Esophagus (tissue), 2 donors: Measurements from ENCODE around the gene CACNA2D3. TPM values are rescaled to one million over a fixed set of nuclear protein-coding genes. Genes with fewer than 3 reads are reported as not detected.
A peak's percentile ranks its signal among the peaks of the same experiment; 100 is the strongest.

Source experiments
- H3K27ac ChIP-seq, 2 donors: one replicate each; pipeline ENCODE4 v1.5.1; 2013; ENCODE audit warnings: low read depth in 2 of 2, mild to moderate bottlenecking in 2 of 2, inconsistent platforms in 1 of 2, low read length in 1 of 2, moderate library complexity in 1 of 2
- H3K27me3 ChIP-seq, 2 donors: one replicate each; pipeline ENCODE4 v1.6.1; 2013; ENCODE audit warnings: low read length in 2 of 2, control low read depth in 1 of 2, mild to moderate bottlenecking in 1 of 2; ENCODE audit not compliant: insufficient read depth in 2 of 2, control insufficient read depth in 1 of 2
- H3K36me3 ChIP-seq, 2 donors: one replicate each; pipeline ENCODE4 v1.6.1; 2013; ENCODE audit warnings: low read length in 1 of 2; ENCODE audit not compliant: control insufficient read depth in 2 of 2, insufficient read depth in 2 of 2
- H3K4me1 ChIP-seq, 2 donors: one replicate each; pipeline ENCODE4 v1.6.1; 2013; ENCODE audit warnings: low read length in 1 of 2; ENCODE audit not compliant: control insufficient read depth in 2 of 2, insufficient read depth in 2 of 2
- H3K4me3 ChIP-seq, 2 donors: one replicate each; pipeline ENCODE4 v1.5.1; 2013; ENCODE audit warnings: low read length in 2 of 2, mild to moderate bottlenecking in 2 of 2, low read depth in 1 of 2, moderate library complexity in 1 of 2
- H3K9me3 ChIP-seq, 2 donors: one replicate each; pipeline ENCODE4 v1.6.1; 2013; ENCODE audit warnings: mild to moderate bottlenecking in 2 of 2, low read depth in 1 of 2, low read length in 1 of 2, moderate library complexity in 1 of 2; ENCODE audit not compliant: control insufficient read depth in 2 of 2, insufficient read depth in 1 of 2
- WGBS, 2 donors: extraction: QIAGEN DNeasy Blood & Tissue Kit; methylation state at CpG; one replicate each; pipeline ENCODE4 v1.1.7; 2013; 5-methylcytosine and 5-hydroxymethylcytosine counted together
- polyA plus RNA-seq, 2 donors: library from polyadenylated mRNA; stranded (reverse); fragments of 200-250 nt; gene quantifications; one replicate each; pipeline ENCODE4 v1.2.3, GENCODE V29; 2013
- donor health status: healthy with polysubstance abuse.
- donor health status: Bipolar disorder and iron deficiency.

CACNA2D3 gene
- polyA plus RNA-seq, 2 donors, result 1.7 to 1.8 TPM

- peaks cover 0 to 4% of the 10 kb centered on the region in 2 donors for H3K9me3 ChIP-seq
- no peak overlapping the region for H3K4me3 ChIP-seq
- no peak overlapping the region for H3K27ac ChIP-seq
- no peaks in the 10 kb centered on the region for H3K27me3 ChIP-seq
- no peaks in the 10 kb centered on the region for H3K36me3 ChIP-seq
- no peaks in the 10 kb centered on the region for H3K4me1 ChIP-seq
- WGBS, 2 donors, result 93 to 94% methylated on average over 3 of the region's 3 CpGs
These were observed 455.0 kb downstream of the CACNA2D3 start for GRCh38 chr3:54577313-54577712.

- Histone ChIP-seq H3K4me3 (no peak overlapping the region), H3K27me3 (no peaks in the 10 kb centered on the region), H3K27ac (no peak overlapping the region), H3K36me3 (no peaks in the 10 kb centered on the region), H3K9me3 (peaks cover 0 to 4% of the 10 kb centered on the region in 2 donors), H3K4me1 (no peaks in the 10 kb centered on the region)
- WGBS, 2 donors, result 84 to 86% methylated on average over 7 of the region's 7 CpGs
These were observed 456.1 kb downstream of the CACNA2D3 start for GRCh38 chr3:54578417-54578816.

- H3K27ac ChIP-seq, result no peak overlapping the region
- H3K9me3 ChIP-seq, result peaks cover 0 to 4% of the 10 kb centered on the region in 2 donors
- WGBS, 2 donors, result 83 to 86% methylated on average over 6 of the region's 6 CpGs
- no peaks in the 10 kb centered on the region for H3K36me3 ChIP-seq
- no peaks in the 10 kb centered on the region for H3K4me1 ChIP-seq
- no peaks in the 10 kb centered on the region for H3K27me3 ChIP-seq
- no peak overlapping the region for H3K4me3 ChIP-seq
These were observed 458.1 kb downstream of the CACNA2D3 start for GRCh38 chr3:54580453-54580852.

DNA sequence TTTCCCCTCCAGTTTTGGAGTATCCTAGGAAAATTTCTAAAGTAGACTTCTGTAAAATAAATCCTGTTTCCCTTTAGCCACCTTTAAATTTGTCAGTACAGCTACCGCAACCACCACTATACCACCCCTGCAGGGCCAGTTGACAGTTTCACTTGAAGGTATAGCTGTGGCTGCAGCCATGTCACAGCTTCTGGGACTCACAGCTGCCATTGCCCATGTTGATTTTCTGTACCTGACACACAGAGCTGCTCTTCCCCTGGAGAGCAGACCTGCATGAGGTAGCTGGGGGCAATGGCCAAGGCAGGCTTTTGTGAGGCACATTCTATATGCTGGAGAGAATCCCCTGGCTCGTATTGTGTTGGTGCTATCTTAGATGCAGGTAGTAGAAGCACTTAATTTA, 460.1 kb downstream of the CACNA2D3 start:
- 83 to 90% methylated on average over 2 of the region's 2 CpGs for WGBS, 2 donors
- H3K36me3 ChIP-seq, result no peaks in the 10 kb centered on the region
- no peaks in the 10 kb centered on the region for H3K27me3 ChIP-seq
- H3K4me1 ChIP-seq, result no peaks in the 10 kb centered on the region
- no peak overlapping the region for H3K4me3 ChIP-seq
- no peak overlapping the region for H3K27ac ChIP-seq
- H3K9me3 ChIP-seq, result peaks cover 0 to 4% of the 10 kb centered on the region in 2 donors

GRCh38 chr3:54591157-54591556, 468.8 kb downstream of the CACNA2D3 start:
- 90 to 93% methylated on average over 2 of the region's 2 CpGs for WGBS, 2 donors
- no peaks in the 10 kb centered on the region for H3K27me3 ChIP-seq

DNA sequence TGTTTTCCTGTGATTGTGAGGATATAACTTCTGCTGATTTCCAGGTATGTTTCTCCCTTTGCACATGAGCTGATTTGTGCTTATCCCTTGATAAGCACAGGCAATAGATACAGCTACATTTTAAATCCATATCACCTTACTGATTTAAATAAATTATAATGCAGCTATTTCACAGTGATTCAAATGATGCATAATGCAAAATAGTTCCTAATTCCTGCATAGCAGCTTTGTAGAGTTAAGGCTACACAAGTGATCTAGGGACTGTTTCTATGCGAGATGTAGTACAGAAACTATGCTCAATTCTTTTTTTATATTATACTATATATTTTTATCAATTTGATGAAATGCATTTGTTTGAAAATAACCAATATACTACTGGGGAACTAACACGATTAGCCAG, 471.3 kb downstream of the CACNA2D3 start:
- no peaks in the 10 kb centered on the region for H3K4me1 ChIP-seq
- WGBS, 2 donors, result 78 to 91% methylated on average over 2 of the region's 2 CpGs
- no peak overlapping the region for H3K27ac ChIP-seq
- H3K27me3 ChIP-seq, result no peaks in the 10 kb centered on the region
- H3K9me3 ChIP-seq, result no peaks in the 10 kb centered on the region
- no peak overlapping the region for H3K4me3 ChIP-seq
- no peaks in the 10 kb centered on the region for H3K36me3 ChIP-seq

More at GRCh38 chr3:54591157-54591556, 468.8 kb downstream of the CACNA2D3 start:
- Histone ChIP-seq H3K9me3 (no peaks in the 10 kb centered on the region), H3K4me1 (no peaks in the 10 kb centered on the region), H3K4me3 (no peak overlapping the region), H3K27ac (no peak overlapping the region), H3K36me3 (no peaks in the 10 kb centered on the region)

DNA sequence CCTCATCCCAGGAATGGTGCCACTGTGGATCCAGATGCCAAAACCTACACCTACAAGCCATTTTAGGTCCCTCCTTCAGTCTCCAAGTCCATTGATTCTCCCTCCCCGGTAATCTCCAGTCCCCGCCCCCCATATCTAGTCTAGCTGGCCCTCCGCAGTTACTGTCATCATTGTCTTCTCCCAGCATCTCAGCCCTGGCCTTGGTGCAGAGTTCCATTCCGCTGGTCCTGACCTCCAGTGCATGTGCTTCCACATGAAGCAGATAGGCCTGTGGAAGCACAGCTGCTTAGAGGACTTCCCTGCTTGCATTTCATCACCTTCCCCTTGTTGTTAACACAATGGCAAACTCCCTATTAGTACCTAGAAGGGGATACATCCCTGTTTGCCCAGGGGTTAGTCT, 473.7 kb downstream of the CACNA2D3 start:
- Histone ChIP-seq H3K27me3 (no peaks in the 10 kb centered on the region), H3K9me3 (no peaks in the 10 kb centered on the region), H3K27ac (no peak overlapping the region), H3K36me3 (no peaks in the 10 kb centered on the region), H3K4me3 (no peak overlapping the region), H3K4me1 (peaks cover 0 to 4% of the 10 kb centered on the region in 2 donors)
- 86 to 89% methylated on average over 4 of the region's 4 CpGs for WGBS, 2 donors

GRCh38 chr3:54599716-54600115, 477.4 kb downstream of the CACNA2D3 start:
- peaks cover 0 to 4% of the 10 kb centered on the region in 2 donors for H3K4me1 ChIP-seq
- no peaks in the 10 kb centered on the region for H3K36me3 ChIP-seq
- no peak overlapping the region for H3K4me3 ChIP-seq
- H3K27me3 ChIP-seq, result no peaks in the 10 kb centered on the region
- WGBS, 2 donors, result 35 to 43% methylated on average over 9 of the region's 9 CpGs
- H3K9me3 ChIP-seq, result peaks cover 0 to 2% of the 10 kb centered on the region in 2 donors
- H3K27ac ChIP-seq, result peak overlapping the region in 1 of 2 donors; percentile 26

- H3K4me1 ChIP-seq, result peaks cover 0 to 4% of the 10 kb centered on the region in 2 donors
- no peaks in the 10 kb centered on the region for H3K27me3 ChIP-seq
- 70% methylated on average over 12 of the region's 12 CpGs for WGBS, 2 donors
- no peak overlapping the region for H3K27ac ChIP-seq
- H3K36me3 ChIP-seq, result no peaks in the 10 kb centered on the region
- H3K4me3 ChIP-seq, result no peak overlapping the region
- peaks cover 0 to 2% of the 10 kb centered on the region in 2 donors for H3K9me3 ChIP-seq
These were observed 478.3 kb downstream of the CACNA2D3 start for GRCh38 chr3:54600441-54601204.

- Histone ChIP-seq H3K27ac (no peak overlapping the region), H3K4me3 (no peak overlapping the region), H3K27me3 (no peaks in the 10 kb centered on the region), H3K9me3 (peaks cover 0 to 2% of the 10 kb centered on the region in 2 donors), H3K36me3 (no peaks in the 10 kb centered on the region), H3K4me1 (peaks cover 0 to 4% of the 10 kb centered on the region in 2 donors)
- WGBS, 2 donors, result 90% methylated on average over 4 of the region's 4 CpGs
These were observed 482.1 kb downstream of the CACNA2D3 start for GRCh38 chr3:54604495-54604894.
